Activated CD8-positive, alpha-beta T cell treated with anti-CD3 and anti-CD28 coated beads for 36 hours (primary cell): ENCODE measurements around the gene PEAK1. TPM values are rescaled to one million over a fixed set of nuclear protein-coding genes. Genes with fewer than 3 reads are reported as not detected.

ENCODE experiments used
- ATAC-seq: fragments of 200-7000 bp; cut with Tn5 transposase; one replicate; pipeline ENCODE4 v1.10.0; 2021; ENCODE audit warnings: mild to moderate bottlenecking, moderate library complexity
- CTCF ChIA-PET: fragments of 350-600 bp; sonication (Branson Sonifier 250); formaldehyde crosslinking; loops from one replicate; lab custom pipeline; 2021; ENCODE audit warnings: antibody characterized with exemption; lab: Charles Lee
- POLR2A ChIA-PET: fragments of 350-600 bp; sonication (Branson Sonifier 250); formaldehyde crosslinking; loops from one replicate; lab custom pipeline; 2021; ENCODE audit warnings: antibody characterized with exemption; lab: Charles Lee
- DNase-seq: peaks from one replicate; pipeline ENCODE4 v3.0.0-alpha.2; 2020
- H3K27ac Mint-ChIP-seq: one replicate; pipeline ENCODE4 v1.8.0; 2021; ENCODE audit warnings: mild to moderate bottlenecking, mixed read lengths
- H3K27me3 Mint-ChIP-seq: one replicate; pipeline ENCODE4 v1.8.0; 2021; ENCODE audit warnings: mixed read lengths
- H3K36me3 Mint-ChIP-seq: one replicate; pipeline ENCODE4 v1.8.0; 2021; ENCODE audit warnings: low read depth, mixed read lengths
- H3K4me1 Mint-ChIP-seq: one replicate; pipeline ENCODE4 v1.8.0; 2021; ENCODE audit warnings: low read depth, mixed read lengths
- H3K4me3 Mint-ChIP-seq: one replicate; pipeline ENCODE4 v1.8.0; 2021; ENCODE audit warnings: mild to moderate bottlenecking, moderate library complexity, mixed read lengths
- H3K9me3 Mint-ChIP-seq: one replicate; pipeline ENCODE4 v1.8.0; 2021; ENCODE audit warnings: mixed read lengths
- CTCF ChIP-seq: fragments of 200-600 bp; IDR thresholded peaks from one replicate; pipeline ENCODE4 v1.8.0; 2022; ENCODE audit warnings: antibody characterized with exemption, mild to moderate bottlenecking
- intact Hi-C: fragments of 100-400 bp; cut with micrococcal nuclease; formaldehyde crosslinking; loops from one replicate; pipeline ENCODE4 v1.10.0; 2022
- total RNA-seq, 2 experiments: library from RNA; stranded (reverse); gene quantifications; one replicate each; pipeline ENCODE4 v1.2.3, GENCODE V29; 2021

Gene PEAK1
- total RNA-seq, 2 experiments from 2014 or later, result 32.1 to 36.1 TPM

- TF ChIP-seq CTCF, result no peak
- DNase-seq (no peak), ATAC-seq (no peak)
- CTCF ChIA-PET, result interaction anchor here (1.2 kb wide), 1 partner anchor 40 kb away, joined by 3 read pairs; no protein-coding TSS in a partner anchor
- Mint-ChIP-seq H3K36me3 (no peaks in the 10 kb centered on the region), H3K4me1 (peaks cover 23% of the 10 kb centered on the region), H3K27me3 (no peaks in the 10 kb centered on the region), H3K4me3 (no peak overlapping the region), H3K27ac (no peak overlapping the region), H3K9me3 (no peaks in the 10 kb centered on the region)
- POLR2A ChIA-PET, result no interaction called here
- intact Hi-C loops, result no loop called here
Measured at GRCh38 chr15:77384086-77384485, 35.8 kb downstream of the PEAK1 start.

GRCh38 chr15:77380033-77380432 is 39.9 kb downstream of the PEAK1 start:
- DNase-seq (no peak), ATAC-seq (no peak)
- TF ChIP-seq CTCF, result no peak
- Mint-ChIP-seq H3K27me3 (no peaks in the 10 kb centered on the region), H3K9me3 (no peaks in the 10 kb centered on the region), H3K4me3 (no peak overlapping the region), H3K4me1 (peaks cover 19% of the 10 kb centered on the region), H3K27ac (no peak overlapping the region), H3K36me3 (no peaks in the 10 kb centered on the region)
- POLR2A ChIA-PET, result interaction anchor here (0.8 kb wide), 1 partner anchor 68 kb away, joined by 3 read pairs; no protein-coding TSS in a partner anchor
- intact Hi-C loops, result no loop called here
- CTCF ChIA-PET, result interaction anchor here (1.3 kb wide), 1 partner anchor 8 kb away, joined by 3 read pairs; no protein-coding TSS in a partner anchor

- ChIA-PET CTCF (no interaction called here), POLR2A (no interaction called here)
- TF ChIP-seq CTCF, result no peak
- peaks cover 5% of the 10 kb centered on the region for H3K4me1 Mint-ChIP-seq
- H3K27ac Mint-ChIP-seq, result no peak overlapping the region
- DNase-seq (no peak), ATAC-seq (no peak)
- H3K27me3 Mint-ChIP-seq, result no peaks in the 10 kb centered on the region
- no peaks in the 10 kb centered on the region for H3K36me3 Mint-ChIP-seq
- H3K4me3 Mint-ChIP-seq, result no peak overlapping the region
- H3K9me3 Mint-ChIP-seq, result peaks cover 4% of the 10 kb centered on the region
- intact Hi-C loops, result no loop called here
Measured at GRCh38 chr15:77376770-77377169, 43.1 kb downstream of the PEAK1 start.

GRCh38 chr15:77375133-77375532 is 44.8 kb downstream of the PEAK1 start:
- intact Hi-C loops, result no loop called here
- no peak overlapping the region for H3K27ac Mint-ChIP-seq
- H3K9me3 Mint-ChIP-seq, result peaks cover 4% of the 10 kb centered on the region
- ATAC-seq (no peak), DNase-seq (no peak)
- no peaks in the 10 kb centered on the region for H3K36me3 Mint-ChIP-seq
- CTCF ChIA-PET, result interaction anchor here (1.3 kb wide), 1 partner anchor 12 kb away, joined by 4 read pairs; no protein-coding TSS in a partner anchor
- H3K4me3 Mint-ChIP-seq, result no peak overlapping the region
- POLR2A ChIA-PET, result no interaction called here
- no peaks in the 10 kb centered on the region for H3K27me3 Mint-ChIP-seq
- no peak for TF ChIP-seq CTCF
- peaks cover 5% of the 10 kb centered on the region for H3K4me1 Mint-ChIP-seq

GRCh38 chr15:77373441-77373840 is 46.5 kb downstream of the PEAK1 start:
- H3K4me1 Mint-ChIP-seq, result peaks cover 16% of the 10 kb centered on the region
- no peaks in the 10 kb centered on the region for H3K27me3 Mint-ChIP-seq
- no peak for DNase-seq
- H3K9me3 Mint-ChIP-seq, result peaks cover 4% of the 10 kb centered on the region
- CTCF ChIA-PET, result no interaction called here
- no peak overlapping the region for H3K27ac Mint-ChIP-seq
- POLR2A ChIA-PET, result no interaction called here
- H3K36me3 Mint-ChIP-seq, result no peaks in the 10 kb centered on the region
- TF ChIP-seq CTCF, result no peak
- intact Hi-C loops, result no loop called here
- no peak overlapping the region for H3K4me3 Mint-ChIP-seq
- no peak for ATAC-seq
